CD4-positive, alpha-beta memory T cell (primary cell): ENCODE measurements around the gene TTYH1. TPM values are rescaled to one million over a fixed set of nuclear protein-coding genes. Genes with fewer than 3 reads are reported as not detected.

Source experiments
- CTCF ChIA-PET: fragments of 350-600 bp; sonication (Branson Sonifier 250); formaldehyde crosslinking; loops from one replicate; lab custom pipeline; 2021; ENCODE audit warnings: inconsistent platforms; ENCODE audit not compliant: partially characterized antibody; lab: Charles Lee
- POLR2A ChIA-PET: fragments of 350-600 bp; sonication (Branson Sonifier 250); formaldehyde crosslinking; loops from one replicate; lab custom pipeline; 2021; ENCODE audit not compliant: partially characterized antibody; lab: Charles Lee
- DNase-seq, 5 donors: peaks; one replicate each; pipeline versions ENCODE4 v3.0.0 to v3.0.0-alpha.2; 2020 to 2022; ENCODE audit warnings: mixed read lengths in 1 of 5
- H3K27ac ChIP-seq: one replicate; pipeline ENCODE4 v1.7.0; 2013; ENCODE audit warnings: low read depth, low read length
- H3K27me3 ChIP-seq: 2 replicates; pipeline ENCODE4 v1.7.0; 2013; ENCODE audit warnings: mild to moderate bottlenecking, low read length, moderate library complexity; ENCODE audit not compliant: insufficient read depth
- H3K36me3 ChIP-seq: 2 replicates; pipeline ENCODE4 v1.7.0; 2013; ENCODE audit warnings: mild to moderate bottlenecking, low read length, moderate library complexity; ENCODE audit not compliant: insufficient read depth
- H3K4me1 ChIP-seq: 2 replicates; pipeline ENCODE4 v1.7.0; 2013; ENCODE audit warnings: mild to moderate bottlenecking, low read length, moderate library complexity; ENCODE audit not compliant: insufficient read depth
- H3K4me3 ChIP-seq, 2 donors: one replicate each; pipeline ENCODE4 v1.7.0; 2013; ENCODE audit warnings: low read length in 2 of 2, mild to moderate bottlenecking in 1 of 2
- H3K9me3 ChIP-seq, 2 donors: one replicate each; pipeline ENCODE4 v1.7.0; 2013; ENCODE audit warnings: low read length in 2 of 2, control low read depth in 1 of 2; ENCODE audit not compliant: control insufficient read depth in 1 of 2
- H3K27ac Mint-ChIP-seq, 7 donors: one replicate each; pipeline ENCODE4 v1.8.0; 2020 to 2021; ENCODE audit warnings: mixed read lengths in 7 of 7, mild to moderate bottlenecking in 6 of 7, inconsistent platforms in 3 of 7, moderate library complexity in 3 of 7
- H3K27me3 Mint-ChIP-seq, 2 donors: one replicate each; pipeline ENCODE4 v1.8.0; 2020 to 2021; ENCODE audit warnings: mixed read lengths in 2 of 2
- H3K36me3 Mint-ChIP-seq, 2 donors: one replicate each; pipeline ENCODE4 v1.8.0; 2020 to 2021; ENCODE audit warnings: mixed read lengths in 2 of 2, inconsistent platforms in 1 of 2, mild to moderate bottlenecking in 1 of 2
- H3K4me1 Mint-ChIP-seq, 4 donors: one replicate each; pipeline ENCODE4 v1.8.0; 2020 to 2021; ENCODE audit warnings: mixed read lengths in 4 of 4, mild to moderate bottlenecking in 1 of 4
- H3K4me3 Mint-ChIP-seq, 8 donors: one replicate each; pipeline ENCODE4 v1.8.0; 2020 to 2021; ENCODE audit warnings: mixed read lengths in 8 of 8, mild to moderate bottlenecking in 7 of 8, moderate library complexity in 6 of 8, inconsistent platforms in 3 of 8
- H3K9me3 Mint-ChIP-seq, 8 donors: one replicate each; pipeline ENCODE4 v1.8.0; 2020 to 2021; ENCODE audit warnings: mixed read lengths in 8 of 8, mild to moderate bottlenecking in 5 of 8, inconsistent platforms in 3 of 8, moderate library complexity in 1 of 8
- intact Hi-C: fragments of 100-400 bp; cut with micrococcal nuclease; formaldehyde crosslinking; loops from one replicate; pipeline ENCODE4 v1.15.1; 2023
- polyA plus RNA-seq, 2 donors: library from polyadenylated mRNA; unstranded; fragments of 300-500 nt; fragmentation: Illumina TruSeq; gene quantifications; one replicate each; pipeline ENCODE4 v1.2.3, GENCODE V29; 2021
- total RNA-seq, 2 experiments: library from RNA; stranded (reverse); gene quantifications; one replicate each; pipeline ENCODE4 v1.2.3, GENCODE V29; 2021

The TTYH1 gene
- total and polyA plus RNA-seq, 4 experiments from 2014 or later = 0.29 TPM; not detected in 3

DNA sequence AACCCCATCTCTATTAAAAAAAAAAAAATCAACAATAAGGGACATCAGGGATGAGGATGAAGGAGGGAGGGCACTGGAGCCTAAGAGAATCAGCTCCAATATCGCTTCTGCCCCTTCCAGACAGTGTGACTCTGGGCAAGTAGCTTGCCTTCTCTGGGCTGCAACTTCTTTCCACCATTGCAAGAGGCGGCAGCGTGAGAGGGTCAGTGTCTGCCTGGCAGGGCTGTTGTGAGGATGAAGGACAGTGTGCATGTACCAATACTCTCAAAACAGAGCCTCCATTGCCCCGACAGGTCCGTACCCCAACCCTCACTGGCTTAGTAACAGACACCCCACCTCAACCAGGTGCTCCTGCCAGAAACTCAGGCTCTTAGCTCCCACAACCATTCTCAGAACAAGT is 18.4 kb downstream of the TTYH1 start:
- Histone ChIP-seq H3K36me3 (no peaks in the 10 kb centered on the region), H3K4me3 (no peak overlapping the region), H3K27ac (no peak overlapping the region), H3K9me3 (no peaks in the 10 kb centered on the region), H3K4me1 (peaks cover 13% of the 10 kb centered on the region), H3K27me3 (peaks cover under 1% of the 10 kb centered on the region)
- Mint-ChIP-seq H3K36me3 (peaks cover 0 to 4% of the 10 kb centered on the region in 2 donors), H3K4me1 (peaks cover 10 to 41% (median 14%) of the 10 kb centered on the region in 4 donors), H3K9me3 (no peaks in the 10 kb centered on the region), H3K27ac (no peak overlapping the region), H3K4me3 (no peak overlapping the region), H3K27me3 (peaks cover 0 to 5% of the 10 kb centered on the region in 2 donors)
- POLR2A ChIA-PET = interaction anchor here (1.7 kb wide), 1 partner anchor 15 kb away, joined by 8 read pairs; the partner anchor contains the start of gene LENG8
- intact Hi-C loops = no loop called here
- CTCF ChIA-PET = no interaction called here
- DNase-seq = no peak

DNA sequence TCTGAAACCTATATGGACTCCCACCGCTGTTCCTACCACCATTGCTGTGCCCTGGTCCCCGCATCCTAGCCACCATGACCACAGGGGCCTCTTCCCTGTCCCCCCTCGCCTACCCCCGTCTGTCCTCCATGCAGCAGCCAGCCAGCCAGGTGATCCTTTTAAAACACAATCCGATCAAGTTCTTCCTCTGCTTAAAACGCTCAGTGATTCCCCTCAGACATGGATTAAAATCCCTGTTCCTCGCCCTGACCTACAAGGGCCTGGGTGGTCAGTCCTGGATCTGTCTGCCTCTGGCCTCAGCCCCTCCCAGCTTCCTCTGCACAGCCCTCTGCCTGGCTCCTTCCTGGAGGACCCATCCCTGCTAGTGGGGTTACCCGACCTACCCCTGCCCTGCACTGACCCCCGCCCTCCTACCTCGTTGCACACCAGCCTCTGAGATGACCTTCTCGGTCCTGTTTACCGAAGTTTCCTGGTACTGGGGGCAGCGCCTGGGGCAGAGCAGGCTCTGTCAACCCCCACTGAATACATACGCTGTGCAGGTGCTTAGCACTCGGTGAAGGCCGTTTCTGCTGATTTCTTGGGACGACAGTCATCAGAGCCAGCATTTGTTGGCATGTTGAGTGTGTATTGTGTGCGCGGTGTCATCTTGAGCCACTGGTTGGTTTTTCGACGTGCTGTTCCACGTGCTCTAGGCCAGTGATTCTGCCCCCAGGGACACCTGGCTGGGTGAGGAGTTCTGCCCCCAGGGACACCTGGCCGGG is 19.0 kb downstream of the TTYH1 start:
- DNase-seq = no peak
- Histone ChIP-seq H3K4me3 (no peak overlapping the region), H3K27ac (no peak overlapping the region), H3K27me3 (no peaks in the 10 kb centered on the region), H3K36me3 (no peaks in the 10 kb centered on the region), H3K9me3 (no peaks in the 10 kb centered on the region), H3K4me1 (peaks cover 13% of the 10 kb centered on the region)
- Mint-ChIP-seq H3K9me3 (no peaks in the 10 kb centered on the region), H3K27me3 (peaks cover 0 to 4% of the 10 kb centered on the region in 2 donors), H3K27ac (peak overlapping the region in 3 of 7 donors; percentile 48 to 66 (median 55)), H3K36me3 (peaks cover 0 to 4% of the 10 kb centered on the region in 2 donors), H3K4me3 (no peak overlapping the region), H3K4me1 (peaks cover 10 to 41% (median 15%) of the 10 kb centered on the region in 4 donors)
- intact Hi-C loops = no loop called here
- ChIA-PET CTCF (no interaction called here), POLR2A (interaction anchor here (1.7 kb wide), 1 partner anchor 15 kb away, joined by 8 read pairs; the partner anchor contains the start of gene LENG8)

DNA sequence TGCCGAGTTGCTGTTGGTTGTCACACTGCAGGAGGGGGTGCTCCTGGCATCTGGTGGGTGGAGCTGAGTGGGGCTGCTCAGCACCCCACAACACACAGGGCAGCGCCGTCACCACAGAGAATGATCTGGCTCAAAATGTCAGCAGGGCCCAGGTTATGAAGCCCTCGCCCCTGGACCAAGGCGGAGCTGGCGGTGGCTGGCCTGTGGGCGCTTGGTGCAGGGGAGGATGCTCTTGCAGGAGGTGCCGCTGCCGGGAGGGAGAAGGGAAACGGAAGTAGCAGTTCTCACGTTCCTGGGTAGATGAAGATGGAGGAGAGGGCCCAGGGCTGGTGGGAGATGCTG is 19.6 kb downstream of the TTYH1 start:
- CTCF ChIA-PET = no interaction called here
- Histone ChIP-seq H3K9me3 (no peaks in the 10 kb centered on the region), H3K36me3 (no peaks in the 10 kb centered on the region), H3K27me3 (no peaks in the 10 kb centered on the region), H3K4me1 (peaks cover 13% of the 10 kb centered on the region), H3K4me3 (no peak overlapping the region), H3K27ac (no peak overlapping the region)
- Mint-ChIP-seq H3K27me3 (peaks cover 0 to 2% of the 10 kb centered on the region in 2 donors), H3K4me3 (peak overlapping the region in 2 of 8 donors; percentile 38 to 39), H3K9me3 (no peaks in the 10 kb centered on the region), H3K27ac (peak overlapping the region in 4 of 7 donors; percentile 19 to 84 (median 60)), H3K36me3 (peaks cover 0 to 4% of the 10 kb centered on the region in 2 donors), H3K4me1 (peaks cover 10 to 41% (median 16%) of the 10 kb centered on the region in 4 donors)
- intact Hi-C loops = no loop called here
- POLR2A ChIA-PET = interaction anchor here (1.7 kb wide), 1 partner anchor 14 kb away, joined by 8 read pairs; the partner anchor contains the start of gene LENG8
- DNase-seq = no peak

DNA sequence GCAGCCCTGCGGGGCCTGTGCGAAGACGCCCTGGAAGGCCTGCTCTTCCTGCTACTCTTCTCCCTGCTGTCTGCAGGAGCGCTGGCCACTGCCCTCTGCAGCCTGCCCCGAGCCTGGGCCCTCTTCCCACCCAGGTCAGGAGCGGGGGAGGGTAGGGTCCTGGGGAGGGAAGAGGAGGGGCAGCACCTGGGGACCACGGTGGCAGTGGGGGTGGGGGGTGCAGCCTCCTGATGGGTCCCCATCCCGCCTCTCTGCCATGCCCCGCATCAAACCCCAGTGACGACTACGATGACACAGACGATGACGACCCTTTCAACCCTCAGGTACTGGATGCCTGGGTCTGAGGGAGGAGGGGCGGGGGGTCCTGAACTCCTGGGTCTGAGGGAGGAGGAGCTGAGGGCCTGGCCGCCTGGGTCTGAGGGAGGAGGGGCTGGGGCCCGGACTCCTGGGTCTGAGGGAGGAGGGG is 20.3 kb downstream of the TTYH1 start:
- no peak overlapping the region for H3K27ac ChIP-seq
- H3K27me3 ChIP-seq = no peaks in the 10 kb centered on the region
- CTCF ChIA-PET = no interaction called here
- peaks cover 0 to 6% of the 10 kb centered on the region in 2 donors for H3K36me3 Mint-ChIP-seq
- peaks cover 10 to 41% (median 18%) of the 10 kb centered on the region in 4 donors for H3K4me1 Mint-ChIP-seq
- no peak overlapping the region for H3K4me3 Mint-ChIP-seq
- H3K27ac Mint-ChIP-seq = no peak overlapping the region
- H3K9me3 ChIP-seq = no peaks in the 10 kb centered on the region
- POLR2A ChIA-PET = interaction anchor here (1.2 to 1.5 kb wide), 2 partner anchors 12 to 13 kb away, joined by 5 read pairs; partner anchors contain the start of gene LENG8
- no peaks in the 10 kb centered on the region for H3K9me3 Mint-ChIP-seq
- no peaks in the 10 kb centered on the region for H3K36me3 ChIP-seq
- peaks cover 0 to 2% of the 10 kb centered on the region in 2 donors for H3K27me3 Mint-ChIP-seq
- H3K4me3 ChIP-seq = no peak overlapping the region
- intact Hi-C loops = no loop called here
- no peak for DNase-seq
- peaks cover 7% of the 10 kb centered on the region for H3K4me1 ChIP-seq

DNA sequence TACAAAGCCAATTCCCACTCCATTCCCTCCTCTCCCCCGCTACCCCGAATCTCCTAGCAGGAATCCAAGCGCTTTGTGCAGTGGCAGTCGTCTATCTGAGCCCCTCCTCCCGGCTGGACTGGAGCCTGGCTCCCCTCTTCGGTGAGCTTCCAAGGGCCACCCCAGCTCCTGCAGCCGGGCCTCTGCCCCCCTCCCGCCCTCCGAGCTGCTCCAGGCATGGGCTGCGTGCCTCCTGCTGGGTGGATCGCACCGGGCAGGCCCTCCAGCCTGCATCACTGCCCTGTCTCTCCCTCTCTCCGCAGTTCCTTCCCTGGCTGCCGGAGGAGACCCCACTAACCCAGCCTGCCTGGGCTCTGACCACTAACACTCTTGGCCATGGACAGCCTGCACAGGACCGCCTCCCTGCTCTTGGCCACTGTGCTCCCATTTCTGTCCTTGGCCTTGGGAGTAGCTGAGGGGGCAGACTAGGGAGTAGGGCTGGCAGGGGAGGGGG is 20.8 kb downstream of the TTYH1 start:
- Histone ChIP-seq H3K27me3 (no peaks in the 10 kb centered on the region), H3K36me3 (no peaks in the 10 kb centered on the region), H3K4me1 (peaks cover 2% of the 10 kb centered on the region), H3K4me3 (no peak overlapping the region), H3K27ac (no peak overlapping the region), H3K9me3 (no peaks in the 10 kb centered on the region)
- ChIA-PET CTCF (interaction anchor here (0.7 kb wide), 1 partner anchor 239 kb away, joined by 4 read pairs; no protein-coding TSS in a partner anchor), POLR2A (interaction anchor here (0.6 to 1.5 kb wide), 3 partner anchors 10 to 13 kb away, joined by 3 to 5 read pairs (median 5); partner anchors contain the start of gene LENG8)
- peaks cover 0 to 2% of the 10 kb centered on the region in 2 donors for H3K27me3 Mint-ChIP-seq
- no peak for DNase-seq
- peaks cover 0 to 7% of the 10 kb centered on the region in 2 donors for H3K36me3 Mint-ChIP-seq
- H3K9me3 Mint-ChIP-seq = no peaks in the 10 kb centered on the region
- H3K4me1 Mint-ChIP-seq = peaks cover 10 to 39% (median 19%) of the 10 kb centered on the region in 4 donors
- intact Hi-C loops = no loop called here
- no peak overlapping the region for H3K4me3 Mint-ChIP-seq
- peak overlapping the region in 1 of 7 donors; percentile 8 for H3K27ac Mint-ChIP-seq

DNA sequence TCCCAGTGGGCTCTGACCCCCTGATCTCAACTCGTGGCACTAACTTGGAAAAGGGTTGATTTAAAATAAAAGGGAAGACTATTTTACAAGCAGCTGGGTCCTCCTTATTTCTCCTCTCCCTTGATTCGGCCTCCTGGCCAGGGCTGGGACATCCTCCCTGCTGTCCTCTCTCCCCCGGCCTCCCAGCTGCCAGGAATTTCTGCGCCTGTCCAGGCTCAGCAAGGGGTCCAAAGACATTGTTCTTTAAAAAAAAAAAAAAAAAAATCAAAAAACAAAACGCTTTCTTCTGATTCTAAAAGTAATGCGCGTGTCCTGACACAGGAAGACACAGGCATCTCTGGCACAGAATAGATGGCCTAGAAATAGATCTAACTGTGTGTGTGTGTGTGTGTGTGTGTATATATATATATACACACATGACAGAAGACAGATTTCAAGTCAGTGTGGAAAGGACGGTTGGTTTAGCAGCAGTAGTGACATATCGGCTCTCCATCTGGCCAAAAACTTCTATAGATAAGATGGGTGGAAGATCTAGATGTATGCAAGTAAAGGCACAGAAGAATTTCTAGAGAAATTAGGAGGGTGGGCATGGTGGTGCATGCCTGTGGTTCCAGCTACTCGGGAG is 21.5 kb downstream of the TTYH1 start:
- H3K9me3 ChIP-seq = no peaks in the 10 kb centered on the region
- no peak for DNase-seq
- peaks cover 0 to 2% of the 10 kb centered on the region in 2 donors for H3K27me3 Mint-ChIP-seq
- no peaks in the 10 kb centered on the region for H3K27me3 ChIP-seq
- H3K4me3 Mint-ChIP-seq = no peak overlapping the region
- H3K4me1 Mint-ChIP-seq = peaks cover 9 to 35% (median 18%) of the 10 kb centered on the region in 4 donors
- no peak overlapping the region for H3K27ac Mint-ChIP-seq
- ChIA-PET CTCF (interaction anchor here (0.7 kb wide), 1 partner anchor 238 kb away, joined by 4 read pairs; no protein-coding TSS in a partner anchor), POLR2A (interaction anchor here (0.6 to 1.5 kb wide), 3 partner anchors 9 to 12 kb away, joined by 3 to 5 read pairs (median 5); partner anchors contain the start of gene LENG8)
- no peaks in the 10 kb centered on the region for H3K36me3 ChIP-seq
- intact Hi-C loops = no loop called here
- H3K4me3 ChIP-seq = no peak overlapping the region
- H3K9me3 Mint-ChIP-seq = no peaks in the 10 kb centered on the region
- no peak overlapping the region for H3K27ac ChIP-seq
- no peaks in the 10 kb centered on the region for H3K4me1 ChIP-seq
- H3K36me3 Mint-ChIP-seq = peaks cover 0 to 8% of the 10 kb centered on the region in 2 donors
